CD8-positive, alpha-beta memory T cell (primary cell): ENCODE measurements around the gene BTD. TPM values are rescaled to one million over a fixed set of nuclear protein-coding genes. Genes with fewer than 3 reads are reported as not detected.
A peak's percentile ranks its signal among the peaks of the same experiment; 100 is the strongest.

Experiments
- CTCF ChIA-PET: fragments of 350-600 bp; sonication (Branson Sonifier 250); formaldehyde crosslinking; loops from one replicate; lab custom pipeline; 2021; ENCODE audit warnings: antibody characterized with exemption; lab: Charles Lee
- POLR2A ChIA-PET: fragments of 350-600 bp; sonication (Branson Sonifier 250); formaldehyde crosslinking; loops from one replicate; lab custom pipeline; 2021; ENCODE audit warnings: antibody characterized with exemption; lab: Charles Lee
- DNase-seq, 5 donors: peaks; one replicate each; pipeline versions ENCODE4 v3.0.0 to v3.0.0-alpha.2; 2020 to 2022; ENCODE audit warnings: mixed read lengths in 1 of 5
- H3K27ac ChIP-seq: one replicate; pipeline ENCODE4 v1.7.0; 2013; ENCODE audit warnings: low read depth, mild to moderate bottlenecking, low read length, moderate library complexity
- H3K27me3 ChIP-seq: 2 replicates; pipeline ENCODE4 v1.7.0; 2013; ENCODE audit warnings: low read length, mild to moderate bottlenecking; ENCODE audit not compliant: insufficient read depth, poor library complexity, severe bottlenecking
- H3K36me3 ChIP-seq: 2 replicates; pipeline ENCODE4 v1.7.0; 2013; ENCODE audit warnings: mild to moderate bottlenecking, low read length, moderate library complexity; ENCODE audit not compliant: insufficient read depth
- H3K4me1 ChIP-seq: 2 replicates; pipeline ENCODE4 v1.7.0; 2013; ENCODE audit warnings: mild to moderate bottlenecking, low read length, moderate library complexity; ENCODE audit not compliant: insufficient read depth
- H3K4me3 ChIP-seq: 2 replicates; pipeline ENCODE4 v1.7.0; 2013; ENCODE audit warnings: mild to moderate bottlenecking, low read length
- H3K9me3 ChIP-seq: 2 replicates; pipeline ENCODE4 v1.7.0; 2013; ENCODE audit warnings: mild to moderate bottlenecking, low read length
- H3K27ac Mint-ChIP-seq, 8 donors: one replicate each; pipeline ENCODE4 v1.8.0; 2020 to 2021; ENCODE audit warnings: mixed read lengths in 8 of 8, mild to moderate bottlenecking in 6 of 8, inconsistent platforms in 3 of 8, moderate library complexity in 3 of 8
- H3K27me3 Mint-ChIP-seq, 2 donors: one replicate each; pipeline ENCODE4 v1.8.0; 2020 to 2021; ENCODE audit warnings: mixed read lengths in 2 of 2, mild to moderate bottlenecking in 1 of 2, moderate library complexity in 1 of 2
- H3K36me3 Mint-ChIP-seq, 3 donors: one replicate each; pipeline ENCODE4 v1.8.0; 2020 to 2021; ENCODE audit warnings: mixed read lengths in 3 of 3, inconsistent platforms in 1 of 3, mild to moderate bottlenecking in 1 of 3
- H3K4me1 Mint-ChIP-seq, 3 donors: one replicate each; pipeline ENCODE4 v1.8.0; 2020 to 2021; ENCODE audit warnings: mixed read lengths in 3 of 3, inconsistent platforms in 1 of 3, mild to moderate bottlenecking in 1 of 3
- H3K4me3 Mint-ChIP-seq, 7 donors: one replicate each; pipeline ENCODE4 v1.8.0; 2020 to 2021; ENCODE audit warnings: mixed read lengths in 7 of 7, mild to moderate bottlenecking in 6 of 7, moderate library complexity in 4 of 7, inconsistent platforms in 2 of 7
- H3K9me3 Mint-ChIP-seq, 5 donors: one replicate each; pipeline ENCODE4 v1.8.0; 2020 to 2022; ENCODE audit warnings: mixed read lengths in 5 of 5, mild to moderate bottlenecking in 3 of 5, moderate library complexity in 2 of 5, inconsistent platforms in 1 of 5
- polyA plus RNA-seq: library from polyadenylated mRNA; unstranded; fragments of 300-500 nt; fragmentation: Illumina TruSeq; gene quantifications from one replicate; pipeline ENCODE4 v1.2.3, GENCODE V29; 2021
- total RNA-seq, 2 experiments: library from RNA; stranded (reverse); gene quantifications; one replicate each; pipeline ENCODE4 v1.2.3, GENCODE V29; 2021

Gene BTD
- total and polyA plus RNA-seq, 3 experiments from 2014 or later, result 5.5 to 20.7 (median 6.0) TPM

GRCh38 chr3:15649858-15650257, 48.3 kb downstream of the BTD start:
- no peaks in the 10 kb centered on the region for H3K9me3 ChIP-seq
- Mint-ChIP-seq H3K4me1 (peaks cover 45 to 57% (median 53%) of the 10 kb centered on the region in 3 donors), H3K4me3 (peak overlapping the region in 1 of 7 donors; percentile 51), H3K27me3 (peaks cover 13 to 18% of the 10 kb centered on the region in 2 donors), H3K36me3 (peaks cover 0 to 12% (median 4%) of the 10 kb centered on the region in 3 donors), H3K9me3 (peaks cover 0 to 4% (median 1%) of the 10 kb centered on the region in 5 donors), H3K27ac (peak overlapping the region in 1 of 8 donors; percentile 52)
- no peaks in the 10 kb centered on the region for H3K36me3 ChIP-seq
- CTCF ChIA-PET, result no interaction called here
- H3K27ac ChIP-seq, result no peak overlapping the region
- H3K4me3 ChIP-seq, result no peak overlapping the region
- POLR2A ChIA-PET, result interaction anchor here (0.6 kb wide), 1 partner anchor 660 kb away, joined by 4 read pairs; no protein-coding TSS in a partner anchor
- H3K27me3 ChIP-seq, result no peaks in the 10 kb centered on the region
- no peak for DNase-seq
- peaks cover 42% of the 10 kb centered on the region for H3K4me1 ChIP-seq

- DNase-seq, result no peak
- ChIA-PET CTCF (interaction anchor here (0.5 kb wide), 1 partner anchor 249 kb away, joined by 3 read pairs; no protein-coding TSS in a partner anchor), POLR2A (no interaction called here)
- Histone ChIP-seq H3K36me3 (no peaks in the 10 kb centered on the region), H3K9me3 (peaks cover 3% of the 10 kb centered on the region), H3K4me1 (peaks cover 30% of the 10 kb centered on the region), H3K4me3 (no peak overlapping the region), H3K27me3 (no peaks in the 10 kb centered on the region), H3K27ac (no peak overlapping the region)
- Mint-ChIP-seq H3K27ac (peak overlapping the region in 1 of 8 donors; percentile 64), H3K9me3 (peaks cover 4 to 19% (median 13%) of the 10 kb centered on the region in 5 donors), H3K4me1 (peaks cover 34 to 42% (median 39%) of the 10 kb centered on the region in 3 donors), H3K4me3 (no peak overlapping the region), H3K36me3 (peaks cover 0 to 24% (median 3%) of the 10 kb centered on the region in 3 donors), H3K27me3 (peaks cover 13 to 18% of the 10 kb centered on the region in 2 donors)
These were observed 49.9 kb downstream of the BTD start for GRCh38 chr3:15651396-15651795.

- ChIA-PET POLR2A (no interaction called here), CTCF (no interaction called here)
- Mint-ChIP-seq H3K36me3 (peaks cover 0 to 31% (median 3%) of the 10 kb centered on the region in 3 donors), H3K27ac (no peak overlapping the region), H3K4me1 (peaks cover 15 to 22% (median 20%) of the 10 kb centered on the region in 3 donors), H3K9me3 (peaks cover 12 to 29% (median 20%) of the 10 kb centered on the region in 5 donors), H3K27me3 (peaks cover 13 to 18% of the 10 kb centered on the region in 2 donors), H3K4me3 (no peak overlapping the region)
- Histone ChIP-seq H3K9me3 (peaks cover 9% of the 10 kb centered on the region), H3K36me3 (no peaks in the 10 kb centered on the region), H3K27ac (no peak overlapping the region), H3K27me3 (no peaks in the 10 kb centered on the region), H3K4me3 (no peak overlapping the region), H3K4me1 (peaks cover 12% of the 10 kb centered on the region)
- DNase-seq, result no peak
These were observed 51.8 kb downstream of the BTD start for GRCh38 chr3:15653321-15653720.

GRCh38 chr3:15654127-15654526, 52.6 kb downstream of the BTD start:
- Histone ChIP-seq H3K4me1 (peaks cover 4% of the 10 kb centered on the region), H3K4me3 (no peak overlapping the region), H3K27ac (no peak overlapping the region), H3K27me3 (no peaks in the 10 kb centered on the region), H3K36me3 (no peaks in the 10 kb centered on the region), H3K9me3 (peaks cover 9% of the 10 kb centered on the region)
- H3K27me3 Mint-ChIP-seq, result peaks cover 10 to 18% of the 10 kb centered on the region in 2 donors
- H3K27ac Mint-ChIP-seq, result no peak overlapping the region
- no peak for DNase-seq
- H3K4me3 Mint-ChIP-seq, result no peak overlapping the region
- POLR2A ChIA-PET, result no interaction called here
- H3K36me3 Mint-ChIP-seq, result peaks cover 0 to 39% (median 3%) of the 10 kb centered on the region in 3 donors
- H3K4me1 Mint-ChIP-seq, result peaks cover 9 to 18% (median 13%) of the 10 kb centered on the region in 3 donors
- CTCF ChIA-PET, result interaction anchor here (0.7 kb wide), 1 partner anchor 145 kb away, joined by 3 read pairs; no protein-coding TSS in a partner anchor
- peaks cover 12 to 37% (median 22%) of the 10 kb centered on the region in 5 donors for H3K9me3 Mint-ChIP-seq

- Histone ChIP-seq H3K36me3 (no peaks in the 10 kb centered on the region), H3K9me3 (peaks cover 9% of the 10 kb centered on the region), H3K4me1 (no peaks in the 10 kb centered on the region), H3K27me3 (no peaks in the 10 kb centered on the region), H3K27ac (no peak overlapping the region), H3K4me3 (no peak overlapping the region)
- CTCF ChIA-PET, result no interaction called here
- Mint-ChIP-seq H3K4me3 (no peak overlapping the region), H3K9me3 (peaks cover 12 to 40% (median 22%) of the 10 kb centered on the region in 5 donors), H3K36me3 (peaks cover 0 to 39% (median 3%) of the 10 kb centered on the region in 3 donors), H3K27me3 (peaks cover 11 to 12% of the 10 kb centered on the region in 2 donors), H3K27ac (no peak overlapping the region), H3K4me1 (peaks cover 9 to 16% (median 11%) of the 10 kb centered on the region in 3 donors)
- DNase-seq, result no peak
- POLR2A ChIA-PET, result no interaction called here
These were observed 53.3 kb downstream of the BTD start for GRCh38 chr3:15654891-15655290.

- no peak overlapping the region for H3K4me3 ChIP-seq
- H3K27ac ChIP-seq, result no peak overlapping the region
- no peaks in the 10 kb centered on the region for H3K4me1 ChIP-seq
- H3K9me3 ChIP-seq, result peaks cover 9% of the 10 kb centered on the region
- Mint-ChIP-seq H3K9me3 (peaks cover 12 to 43% (median 23%) of the 10 kb centered on the region in 5 donors), H3K27ac (no peak overlapping the region), H3K4me1 (peaks cover 7 to 17% (median 9%) of the 10 kb centered on the region in 3 donors), H3K27me3 (peaks cover 3 to 10% of the 10 kb centered on the region in 2 donors), H3K36me3 (peaks cover 0 to 46% (median 3%) of the 10 kb centered on the region in 3 donors), H3K4me3 (no peak overlapping the region)
- no peak for DNase-seq
- ChIA-PET CTCF (no interaction called here), POLR2A (no interaction called here)
- H3K27me3 ChIP-seq, result no peaks in the 10 kb centered on the region
- H3K36me3 ChIP-seq, result no peaks in the 10 kb centered on the region
These were observed 54.8 kb downstream of the BTD start for GRCh38 chr3:15656342-15656741.

GRCh38 chr3:15657016-15657415, 55.5 kb downstream of the BTD start:
- Histone ChIP-seq H3K27me3 (no peaks in the 10 kb centered on the region), H3K36me3 (no peaks in the 10 kb centered on the region), H3K27ac (no peak overlapping the region), H3K4me1 (no peaks in the 10 kb centered on the region), H3K4me3 (no peak overlapping the region), H3K9me3 (peaks cover 9% of the 10 kb centered on the region)
- DNase-seq, result no peak
- POLR2A ChIA-PET, result no interaction called here
- CTCF ChIA-PET, result interaction anchor here (1.2 kb wide), 1 partner anchor 10 kb away, joined by 3 read pairs; no protein-coding TSS in a partner anchor
- peaks cover 0 to 49% (median 3%) of the 10 kb centered on the region in 3 donors for H3K36me3 Mint-ChIP-seq
- peaks cover 0 to 8% of the 10 kb centered on the region in 2 donors for H3K27me3 Mint-ChIP-seq
- no peak overlapping the region for H3K4me3 Mint-ChIP-seq
- H3K27ac Mint-ChIP-seq, result peak overlapping the region in 1 of 8 donors; percentile 10
- H3K4me1 Mint-ChIP-seq, result peaks cover 7 to 17% (median 8%) of the 10 kb centered on the region in 3 donors
- H3K9me3 Mint-ChIP-seq, result peaks cover 12 to 43% (median 25%) of the 10 kb centered on the region in 5 donors

GRCh38 chr3:15659254-15659975, 57.9 kb downstream of the BTD start:
- Mint-ChIP-seq H3K27ac (no peak overlapping the region), H3K27me3 (peaks cover 0 to 6% of the 10 kb centered on the region in 2 donors), H3K4me1 (peaks cover 7 to 17% (median 8%) of the 10 kb centered on the region in 3 donors), H3K9me3 (peaks cover 12 to 46% (median 25%) of the 10 kb centered on the region in 5 donors), H3K36me3 (peaks cover 0 to 43% (median 3%) of the 10 kb centered on the region in 3 donors), H3K4me3 (no peak overlapping the region)
- POLR2A ChIA-PET, result no interaction called here
- CTCF ChIA-PET, result no interaction called here
- H3K27me3 ChIP-seq, result no peaks in the 10 kb centered on the region
- H3K9me3 ChIP-seq, result peaks cover 9% of the 10 kb centered on the region
- no peak for DNase-seq
- no peak overlapping the region for H3K4me3 ChIP-seq
- no peaks in the 10 kb centered on the region for H3K4me1 ChIP-seq
- no peaks in the 10 kb centered on the region for H3K36me3 ChIP-seq
- no peak overlapping the region for H3K27ac ChIP-seq
